Activated T-cell treated with anti-CD3 and anti-CD28 coated beads, Interleukin-2, amount 50 U/mL, for 24 hours (primary cell): ENCODE measurements around the gene CREM.

ENCODE experiments used
- DNase-seq: peaks from one replicate; pipeline ENCODE4 v3.0.0-alpha.2; 2020
- H3K27ac Mint-ChIP-seq: 2 replicates; pipeline ENCODE4 v1.8.0; 2020; ENCODE audit warnings: mild to moderate bottlenecking, mixed read lengths
- H3K27me3 Mint-ChIP-seq: 2 replicates; pipeline ENCODE4 v1.8.0; 2020; ENCODE audit warnings: mixed read lengths
- H3K36me3 Mint-ChIP-seq: 2 replicates; pipeline ENCODE4 v1.8.0; 2020; ENCODE audit warnings: low read depth, mixed read lengths
- H3K4me1 Mint-ChIP-seq: 2 replicates; pipeline ENCODE4 v1.8.0; 2020; ENCODE audit warnings: low read depth, mixed read lengths
- H3K4me3 Mint-ChIP-seq: 2 replicates; pipeline ENCODE4 v1.8.0; 2020; ENCODE audit warnings: mild to moderate bottlenecking, moderate library complexity, mixed read lengths
- H3K9me3 Mint-ChIP-seq: 2 replicates; pipeline ENCODE4 v1.8.0; 2020; ENCODE audit warnings: mixed read lengths

CREM gene

DNA sequence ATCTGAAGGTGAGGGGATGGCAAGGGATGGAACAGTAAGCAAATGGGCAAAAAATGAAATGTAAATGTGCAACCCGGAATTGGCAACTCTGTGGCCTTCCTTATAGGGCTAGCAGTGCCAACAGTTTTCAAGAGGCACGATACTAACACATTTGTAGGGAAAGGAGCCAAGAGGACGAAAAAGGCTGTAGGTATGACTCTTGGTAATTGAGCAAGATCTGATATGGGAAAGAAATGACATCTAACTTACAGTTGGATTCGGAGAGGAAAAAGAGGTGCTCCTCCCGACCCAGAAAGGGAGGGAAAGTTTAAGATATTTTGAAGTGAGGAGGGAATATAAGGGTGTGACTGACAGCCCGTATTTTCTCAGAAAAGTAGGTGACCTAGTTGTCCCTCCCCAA is 2.1 kb upstream of the CREM start:
- Mint-ChIP-seq H3K4me3 (no peak overlapping the region), H3K27me3 (no peaks in the 10 kb centered on the region), H3K4me1 (peaks cover 45% of the 10 kb centered on the region), H3K27ac (peak overlapping the region; percentile 3), H3K9me3 (no peaks in the 10 kb centered on the region), H3K36me3 (peaks cover 24% of the 10 kb centered on the region)
- no peak for DNase-seq

DNA sequence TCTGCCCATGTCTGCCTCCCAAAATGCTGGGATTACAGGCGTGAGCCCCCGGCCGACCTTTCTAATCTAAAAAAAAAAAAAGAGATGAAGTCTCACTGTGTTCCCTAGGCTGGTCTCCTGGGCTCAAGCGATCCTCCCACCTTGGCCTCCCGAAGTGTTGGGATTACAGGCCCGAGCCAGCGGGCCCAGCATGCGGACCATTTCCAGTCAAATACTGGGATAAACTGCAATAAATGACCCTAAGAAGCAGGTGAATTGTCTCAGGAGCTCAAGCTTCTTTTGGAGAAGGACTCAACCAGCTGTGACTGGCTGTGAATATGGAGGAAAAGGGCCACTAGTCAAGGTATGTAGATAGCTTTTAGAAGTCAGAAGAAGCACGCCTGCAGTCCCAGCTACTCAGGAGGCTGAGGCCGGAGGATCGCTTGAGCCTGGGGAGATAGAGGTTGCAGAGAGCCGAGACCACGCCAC is 550 bp upstream of the CREM start:
- Mint-ChIP-seq H3K27ac (peak overlapping the region; percentile 97), H3K4me3 (peak overlapping the region; percentile 92), H3K27me3 (no peaks in the 10 kb centered on the region), H3K4me1 (peaks cover 58% of the 10 kb centered on the region), H3K36me3 (peaks cover 35% of the 10 kb centered on the region), H3K9me3 (no peaks in the 10 kb centered on the region)
- no peak for DNase-seq

DNA sequence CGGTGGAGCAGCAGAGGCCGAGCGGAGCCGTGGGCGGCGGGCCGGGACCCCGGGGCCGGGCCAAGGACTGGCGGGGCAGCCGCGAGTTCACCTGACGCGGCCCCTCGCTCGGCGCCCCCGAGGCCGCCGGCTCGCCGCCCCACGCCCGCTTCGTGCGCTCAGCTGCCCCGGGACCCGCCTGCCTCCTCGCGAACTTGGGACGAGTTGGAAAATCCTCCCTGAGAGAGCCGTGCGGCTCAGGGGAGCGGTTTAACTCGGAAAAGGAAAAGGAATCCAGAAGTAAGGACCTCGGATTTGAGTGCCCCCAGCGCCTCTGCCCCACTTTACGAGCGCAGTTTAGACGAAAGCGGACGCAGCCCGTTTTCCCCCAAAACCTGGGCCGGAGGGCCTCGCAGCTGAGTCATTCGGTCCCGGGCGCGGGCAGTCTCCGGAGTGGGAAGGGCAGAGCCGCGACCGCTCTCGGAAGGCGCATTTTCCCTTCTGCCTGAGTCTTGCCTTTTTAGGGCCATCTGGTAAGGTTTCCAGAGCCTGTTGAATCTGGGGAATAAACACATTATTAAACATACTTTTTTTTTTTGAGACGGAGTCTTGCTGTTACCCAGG is 744 bp downstream of the CREM start:
- peaks cover 35% of the 10 kb centered on the region for H3K36me3 Mint-ChIP-seq
- no peaks in the 10 kb centered on the region for H3K9me3 Mint-ChIP-seq
- no peaks in the 10 kb centered on the region for H3K27me3 Mint-ChIP-seq
- H3K4me3 Mint-ChIP-seq, result peak overlapping the region; percentile 92
- peaks cover 71% of the 10 kb centered on the region for H3K4me1 Mint-ChIP-seq
- DNase-seq, result peak; percentile 79
- peak overlapping the region; percentile 97 for H3K27ac Mint-ChIP-seq

DNA sequence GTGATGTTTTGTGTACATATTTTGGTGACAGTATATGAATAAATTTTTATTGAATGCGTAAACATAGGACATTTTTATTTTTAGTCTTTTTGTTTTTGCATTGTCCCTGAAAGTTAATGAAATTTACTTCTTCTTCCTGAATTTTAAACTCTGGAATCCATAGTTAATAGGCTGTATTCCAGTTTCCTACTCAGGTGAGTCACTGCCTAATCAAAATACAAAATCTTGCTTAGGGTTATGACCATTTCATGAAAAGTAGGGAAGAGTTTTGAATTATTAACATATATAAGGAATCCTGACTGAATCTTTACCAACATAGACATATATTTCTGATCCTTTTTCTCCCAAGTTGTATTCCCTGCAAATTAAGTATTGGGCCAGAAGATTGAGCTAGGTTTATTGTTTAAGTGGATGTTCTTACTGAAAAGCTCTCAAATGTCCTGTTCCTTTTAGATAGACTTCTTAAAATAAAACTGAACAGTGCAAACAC is 2.6 kb downstream of the CREM start:
- no peaks in the 10 kb centered on the region for H3K9me3 Mint-ChIP-seq
- H3K4me1 Mint-ChIP-seq, result peaks cover 75% of the 10 kb centered on the region
- H3K27me3 Mint-ChIP-seq, result no peaks in the 10 kb centered on the region
- DNase-seq, result no peak
- peaks cover 40% of the 10 kb centered on the region for H3K36me3 Mint-ChIP-seq
- peak overlapping the region; percentile 97 for H3K27ac Mint-ChIP-seq
- H3K4me3 Mint-ChIP-seq, result peak overlapping the region; percentile 92

DNA sequence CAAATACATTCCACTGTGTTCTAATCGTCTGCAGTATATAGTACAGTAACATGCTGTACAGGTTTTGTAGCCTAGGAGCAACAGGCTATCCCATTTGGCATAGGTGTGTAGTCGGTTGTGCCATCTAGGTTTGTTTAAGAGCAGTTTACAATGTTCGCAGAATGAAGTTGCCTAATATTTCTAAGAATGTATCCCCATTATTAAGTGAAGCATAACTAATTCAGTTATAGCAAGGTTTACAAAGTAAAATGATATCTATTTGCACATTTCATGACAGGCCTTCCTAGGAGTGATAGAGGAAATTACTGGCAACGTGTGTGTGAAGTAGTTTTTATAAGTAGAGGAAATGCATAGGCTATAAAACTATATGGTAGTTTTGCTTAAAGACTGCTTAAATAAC is 4.0 kb downstream of the CREM start:
- Mint-ChIP-seq H3K9me3 (no peaks in the 10 kb centered on the region), H3K36me3 (peaks cover 40% of the 10 kb centered on the region), H3K27ac (peak overlapping the region; percentile 65), H3K4me3 (peak overlapping the region; percentile 76), H3K4me1 (peaks cover 65% of the 10 kb centered on the region), H3K27me3 (no peaks in the 10 kb centered on the region)
- no peak for DNase-seq

DNA sequence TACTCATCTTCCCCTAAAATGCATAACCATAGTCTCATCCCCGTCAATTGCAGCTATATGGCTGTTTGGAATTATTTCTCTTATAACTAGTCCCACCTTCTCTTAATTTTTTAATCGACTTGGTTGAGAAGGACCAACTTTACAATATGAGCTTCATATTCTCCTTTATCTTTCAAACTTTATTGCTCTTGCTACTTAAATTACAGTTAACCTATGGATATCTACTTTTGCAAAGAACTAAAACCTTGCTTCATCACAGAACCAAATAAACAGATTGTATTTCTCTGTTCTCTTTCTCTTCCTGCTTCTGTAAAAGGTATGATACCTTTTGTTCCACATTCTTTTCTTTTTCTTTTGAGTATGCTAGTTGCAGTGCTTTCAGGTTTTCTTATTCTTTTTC is 6.1 kb downstream of the CREM start:
- no peaks in the 10 kb centered on the region for H3K9me3 Mint-ChIP-seq

DNA sequence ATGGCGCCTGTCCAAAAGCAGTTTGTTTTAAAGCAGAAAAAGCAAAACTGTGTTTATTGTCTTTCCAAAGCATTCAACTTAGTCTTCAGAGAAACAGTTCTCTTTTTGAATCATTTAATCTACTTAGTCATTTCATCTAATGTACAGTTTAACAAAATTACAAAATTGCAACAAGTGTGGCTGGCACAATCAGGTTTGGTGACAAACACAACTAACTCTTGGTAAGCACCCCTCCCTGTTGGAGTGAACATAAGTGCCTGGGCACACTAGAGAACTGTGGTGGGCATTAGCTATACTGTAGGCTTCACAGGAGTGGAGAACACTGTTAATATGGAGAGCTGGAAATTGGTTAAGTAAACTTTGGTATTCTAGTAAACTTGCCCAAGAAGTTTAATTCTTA is 6.9 kb downstream of the CREM start:
- peak overlapping the region; percentile 76 for H3K4me3 Mint-ChIP-seq
- H3K27me3 Mint-ChIP-seq, result no peaks in the 10 kb centered on the region
- peaks cover 25% of the 10 kb centered on the region for H3K36me3 Mint-ChIP-seq
- H3K27ac Mint-ChIP-seq, result peak overlapping the region; percentile 87
- no peak for DNase-seq
- H3K4me1 Mint-ChIP-seq, result peaks cover 67% of the 10 kb centered on the region
- H3K9me3 Mint-ChIP-seq, result no peaks in the 10 kb centered on the region

More for the DNA sequence above, 6.1 kb downstream of the CREM start:
- Mint-ChIP-seq H3K27ac (peak overlapping the region; percentile 87), H3K36me3 (peaks cover 33% of the 10 kb centered on the region), H3K4me1 (peaks cover 70% of the 10 kb centered on the region), H3K4me3 (peak overlapping the region; percentile 76), H3K27me3 (no peaks in the 10 kb centered on the region)
- no peak for DNase-seq

DNA sequence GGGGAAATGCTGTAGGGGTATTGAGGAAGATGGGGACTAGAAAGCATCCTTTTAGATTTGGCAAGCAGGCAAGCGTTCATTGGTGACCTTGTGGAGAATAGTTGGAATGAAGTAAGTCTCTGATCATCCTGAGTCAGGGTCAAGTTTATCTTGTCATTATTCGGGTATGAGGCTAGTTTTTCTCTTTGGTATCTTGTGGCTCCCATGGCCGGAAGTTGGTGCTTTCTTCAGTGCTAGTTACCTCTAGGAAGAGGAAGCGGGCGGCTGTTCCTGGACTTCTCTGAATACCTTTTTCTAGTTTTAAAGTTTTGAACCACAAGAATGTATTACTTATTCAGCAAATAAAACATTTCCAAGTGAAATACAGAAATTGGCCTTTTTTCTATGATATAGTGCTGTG is 9.2 kb downstream of the CREM start:
- H3K27me3 Mint-ChIP-seq, result no peaks in the 10 kb centered on the region
- H3K4me3 Mint-ChIP-seq, result peak overlapping the region; percentile 48
- peak overlapping the region; percentile 80 for H3K27ac Mint-ChIP-seq
- peaks cover 46% of the 10 kb centered on the region for H3K4me1 Mint-ChIP-seq
- no peak for DNase-seq
- H3K9me3 Mint-ChIP-seq, result no peaks in the 10 kb centered on the region
- peaks cover 9% of the 10 kb centered on the region for H3K36me3 Mint-ChIP-seq

DNA sequence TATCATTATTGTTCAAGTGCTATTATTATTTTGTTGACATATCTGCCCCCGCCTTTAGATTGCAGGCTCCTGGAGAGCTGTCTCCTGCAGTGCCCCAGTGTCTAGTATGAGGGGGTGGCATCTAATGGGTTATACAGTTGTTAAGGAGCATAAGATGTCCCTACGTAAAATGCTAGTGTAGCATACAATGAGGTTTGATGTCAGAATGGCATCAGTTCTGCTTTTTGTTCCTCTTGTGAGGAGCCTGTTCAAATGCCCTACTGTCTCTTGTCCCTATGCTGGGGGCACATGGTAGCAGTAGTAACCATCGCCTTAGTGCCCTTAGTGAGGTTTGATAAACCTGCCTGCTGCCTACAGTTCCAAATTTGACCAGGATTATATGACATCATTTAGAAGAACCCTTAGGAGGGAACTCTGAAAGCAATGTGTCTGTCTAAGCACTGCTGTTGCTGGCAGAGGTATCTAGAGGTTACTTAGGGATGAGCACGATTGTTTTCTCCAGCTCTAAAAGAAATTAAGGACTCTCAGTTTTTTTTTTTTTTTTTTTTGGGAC is 9.7 kb downstream of the CREM start:
- H3K9me3 Mint-ChIP-seq, result no peaks in the 10 kb centered on the region
- peak overlapping the region; percentile 74 for H3K27ac Mint-ChIP-seq
- H3K27me3 Mint-ChIP-seq, result no peaks in the 10 kb centered on the region
- H3K4me3 Mint-ChIP-seq, result peak overlapping the region; percentile 48
- H3K4me1 Mint-ChIP-seq, result peaks cover 41% of the 10 kb centered on the region
- DNase-seq, result no peak
- H3K36me3 Mint-ChIP-seq, result peaks cover 7% of the 10 kb centered on the region

DNA sequence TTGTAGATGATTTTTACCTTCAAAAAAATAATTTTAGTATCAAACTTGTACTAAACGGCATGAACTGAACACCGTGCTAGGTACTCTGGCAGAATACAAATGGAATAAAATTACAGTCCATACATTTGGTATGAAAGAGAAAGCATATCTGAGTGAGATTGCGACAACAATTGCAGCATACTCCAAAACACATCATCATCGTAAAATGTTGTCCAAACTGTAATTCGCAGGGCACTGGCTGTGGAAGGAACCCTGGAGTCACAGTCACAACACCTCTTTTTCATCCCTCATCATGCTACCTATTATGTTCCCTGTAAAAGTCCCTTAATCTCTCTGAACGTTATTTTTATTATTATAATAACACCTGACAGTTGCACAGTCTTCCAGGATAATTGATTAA is 13.5 kb downstream of the CREM start:
- DNase-seq, result no peak
- H3K4me1 Mint-ChIP-seq, result peaks cover 31% of the 10 kb centered on the region
- H3K27ac Mint-ChIP-seq, result no peak overlapping the region
- peaks cover 13% of the 10 kb centered on the region for H3K36me3 Mint-ChIP-seq
- no peak overlapping the region for H3K4me3 Mint-ChIP-seq
- H3K27me3 Mint-ChIP-seq, result no peaks in the 10 kb centered on the region
- H3K9me3 Mint-ChIP-seq, result no peaks in the 10 kb centered on the region

DNA sequence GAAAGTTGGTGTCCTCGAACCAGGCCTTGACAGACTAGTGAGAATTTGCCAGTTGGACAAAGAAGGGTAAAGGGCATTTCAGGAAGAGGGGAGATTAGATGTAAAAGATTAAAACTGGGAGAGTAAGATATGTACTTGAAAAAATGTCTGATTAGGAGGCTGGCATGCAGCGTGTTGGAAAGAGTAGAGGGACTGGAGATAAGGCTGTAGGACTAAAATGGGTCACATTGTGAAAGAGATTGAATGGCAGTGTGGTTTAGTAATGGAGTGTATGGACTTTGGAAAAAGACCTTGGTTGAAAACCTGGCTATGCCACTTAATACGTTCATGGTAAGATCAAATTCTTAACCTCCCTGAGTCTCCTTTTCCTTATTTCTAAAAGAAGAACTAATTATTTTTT is 14.1 kb downstream of the CREM start:
- no peaks in the 10 kb centered on the region for H3K27me3 Mint-ChIP-seq
- no peaks in the 10 kb centered on the region for H3K9me3 Mint-ChIP-seq
- H3K27ac Mint-ChIP-seq, result no peak overlapping the region
- peaks cover 16% of the 10 kb centered on the region for H3K36me3 Mint-ChIP-seq
- no peak overlapping the region for H3K4me3 Mint-ChIP-seq
- no peak for DNase-seq
- H3K4me1 Mint-ChIP-seq, result peaks cover 30% of the 10 kb centered on the region

DNA sequence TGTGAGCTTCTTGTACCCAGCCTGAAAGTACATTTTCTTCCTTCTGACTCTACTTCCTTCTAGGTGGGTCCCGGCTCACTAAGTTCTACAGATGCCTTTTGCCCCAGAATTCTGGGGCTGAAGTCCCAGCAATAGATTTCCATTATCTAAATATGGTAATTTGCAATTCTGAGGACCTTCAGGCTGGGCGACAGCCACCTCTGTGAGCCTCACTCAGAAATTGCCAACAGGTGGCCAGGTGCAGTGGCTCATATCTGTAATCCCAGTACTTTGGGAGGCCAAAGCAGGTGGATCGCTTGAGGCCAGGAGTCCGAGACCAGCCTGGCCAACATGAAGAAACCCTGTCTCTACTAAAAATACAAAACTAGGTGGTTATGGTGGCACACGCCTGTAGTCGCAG is 23.7 kb downstream of the CREM start:
- Mint-ChIP-seq H3K9me3 (no peaks in the 10 kb centered on the region), H3K36me3 (peaks cover 55% of the 10 kb centered on the region), H3K27me3 (no peaks in the 10 kb centered on the region), H3K27ac (peak overlapping the region; percentile 91), H3K4me1 (peaks cover 80% of the 10 kb centered on the region), H3K4me3 (peak overlapping the region; percentile 59)
- no peak for DNase-seq

DNA sequence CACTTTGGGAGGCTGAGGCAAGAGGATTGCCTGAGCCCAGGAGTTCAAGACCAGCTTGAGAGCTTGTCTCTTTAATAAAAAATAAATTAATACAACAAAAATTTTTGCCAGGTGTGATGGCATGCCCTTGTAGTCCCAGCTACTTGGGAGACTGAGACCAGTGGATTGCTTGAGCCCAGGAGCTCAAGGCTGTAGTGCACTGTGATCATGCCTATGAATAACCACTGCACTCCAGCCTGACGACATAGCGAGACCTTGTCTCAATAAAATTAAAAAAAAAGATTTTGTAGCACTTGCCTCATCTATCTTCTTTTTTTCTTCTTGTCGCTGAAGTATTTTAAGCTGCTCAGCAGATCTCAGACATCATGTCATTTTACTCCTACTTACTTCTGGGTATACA is 26.3 kb downstream of the CREM start:
- H3K9me3 Mint-ChIP-seq, result no peaks in the 10 kb centered on the region
- H3K4me3 Mint-ChIP-seq, result no peak overlapping the region
- peaks cover 61% of the 10 kb centered on the region for H3K4me1 Mint-ChIP-seq
- H3K36me3 Mint-ChIP-seq, result peaks cover 67% of the 10 kb centered on the region
- H3K27ac Mint-ChIP-seq, result no peak overlapping the region
- H3K27me3 Mint-ChIP-seq, result no peaks in the 10 kb centered on the region
- no peak for DNase-seq

DNA sequence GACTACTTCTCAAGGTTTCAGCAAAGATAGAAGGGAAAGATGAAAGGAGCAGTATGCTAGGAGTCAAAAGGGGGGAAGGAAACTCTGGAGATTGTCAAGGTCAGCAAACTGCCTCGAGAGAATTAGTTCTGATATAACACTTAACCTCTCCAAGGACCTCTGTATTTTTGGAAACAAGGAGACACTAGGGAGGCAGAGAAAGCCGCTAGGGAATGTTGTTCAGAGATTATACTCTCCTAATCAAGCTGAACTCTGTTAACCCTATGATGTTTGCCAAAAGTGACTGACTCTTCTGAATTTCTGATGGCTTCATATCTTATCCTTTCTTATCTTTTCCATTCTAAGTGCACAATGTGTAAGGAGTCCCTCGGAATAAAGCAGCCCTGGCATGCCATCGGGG is 27.1 kb downstream of the CREM start:
- DNase-seq, result no peak
- Mint-ChIP-seq H3K4me1 (peaks cover 54% of the 10 kb centered on the region), H3K27ac (peak overlapping the region; percentile 59), H3K9me3 (no peaks in the 10 kb centered on the region), H3K36me3 (peaks cover 67% of the 10 kb centered on the region), H3K27me3 (no peaks in the 10 kb centered on the region), H3K4me3 (no peak overlapping the region)

DNA sequence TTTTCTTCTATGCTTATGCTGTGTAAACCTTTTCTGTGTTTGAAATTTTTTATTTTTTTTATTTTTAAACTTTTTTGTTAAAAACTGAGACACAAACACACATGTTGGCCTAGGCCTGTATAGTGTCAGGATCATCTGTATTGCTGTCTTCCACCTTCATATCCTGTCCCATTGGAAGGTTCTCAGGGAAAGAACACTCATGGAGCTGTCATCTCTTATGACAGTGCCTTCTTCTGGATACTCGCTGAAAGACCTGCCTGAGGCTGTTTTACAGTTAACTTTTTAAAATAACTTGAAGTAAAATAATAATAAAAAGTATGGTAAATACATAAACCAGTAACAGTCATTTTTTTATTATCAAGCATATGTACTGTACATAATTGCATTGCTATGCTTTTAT is 34.1 kb downstream of the CREM start:
- Mint-ChIP-seq H3K4me3 (no peak overlapping the region), H3K4me1 (no peaks in the 10 kb centered on the region), H3K9me3 (peaks cover 3% of the 10 kb centered on the region), H3K27ac (no peak overlapping the region), H3K27me3 (no peaks in the 10 kb centered on the region), H3K36me3 (peaks cover 45% of the 10 kb centered on the region)
- DNase-seq, result no peak
